ENCODE data around the gene RTP5.
"Not testable (repeated sequence)": the region's sequence is repeated elsewhere in the genome, so short reads cannot be mapped to it uniquely, and the experiment has no call there.

The RTP5 gene

GRCh38 chr2:241902357-241902991, 32.9 kb downstream of the RTP5 start:
- DNase-seq (ENCODE audit: low spot score), result no peak

DNA sequence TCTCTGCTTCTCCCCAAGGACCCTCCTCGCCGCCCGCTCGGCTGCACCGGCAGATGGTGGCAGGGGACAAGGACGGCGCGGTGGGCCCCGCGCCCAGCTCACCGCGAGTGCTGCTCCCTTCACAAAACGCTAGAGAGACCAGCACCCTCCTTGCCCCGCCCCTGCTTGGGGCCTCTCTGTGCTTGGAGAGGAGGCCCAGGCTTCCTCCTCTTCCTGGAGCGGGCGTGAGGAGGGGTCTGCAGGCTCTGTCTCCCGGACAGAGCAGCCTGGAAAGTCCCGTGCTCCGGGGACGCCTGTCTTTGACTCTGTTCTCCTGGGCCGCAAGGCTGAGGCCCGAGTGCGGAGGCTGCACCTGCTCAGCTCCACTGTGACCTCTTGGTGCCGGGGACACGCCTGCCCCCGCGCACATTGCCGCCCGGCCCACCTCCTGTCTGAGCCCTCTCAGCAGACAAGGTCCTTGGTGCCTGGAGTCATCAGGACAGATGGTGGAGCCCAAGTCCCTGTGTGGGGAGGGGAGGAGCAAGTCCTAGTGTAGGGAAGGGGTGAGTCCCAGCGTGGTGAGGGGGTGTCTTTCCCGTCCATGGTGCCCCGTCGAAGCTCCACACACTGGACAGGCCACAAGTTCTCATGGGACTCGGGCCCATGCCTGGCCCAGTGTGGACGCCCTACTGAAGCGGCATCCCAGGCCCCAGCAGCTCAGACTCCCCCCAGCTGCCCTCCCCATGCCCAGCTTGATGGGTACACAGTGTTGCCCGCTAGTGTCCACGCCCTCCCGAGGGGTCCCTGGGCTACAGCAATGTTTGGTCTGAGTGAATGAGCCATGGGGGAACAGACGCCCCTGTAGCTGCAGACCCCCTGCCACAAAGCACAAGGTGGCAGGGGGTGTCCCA, 33.8 kb downstream of the RTP5 start:
- DNase-seq (ENCODE audit: low spot score), result no peak

- no peak for DNase-seq (ENCODE audit: low spot score)
Observed at GRCh38 chr2:241904011-241904718, 34.6 kb downstream of the RTP5 start.

DNA sequence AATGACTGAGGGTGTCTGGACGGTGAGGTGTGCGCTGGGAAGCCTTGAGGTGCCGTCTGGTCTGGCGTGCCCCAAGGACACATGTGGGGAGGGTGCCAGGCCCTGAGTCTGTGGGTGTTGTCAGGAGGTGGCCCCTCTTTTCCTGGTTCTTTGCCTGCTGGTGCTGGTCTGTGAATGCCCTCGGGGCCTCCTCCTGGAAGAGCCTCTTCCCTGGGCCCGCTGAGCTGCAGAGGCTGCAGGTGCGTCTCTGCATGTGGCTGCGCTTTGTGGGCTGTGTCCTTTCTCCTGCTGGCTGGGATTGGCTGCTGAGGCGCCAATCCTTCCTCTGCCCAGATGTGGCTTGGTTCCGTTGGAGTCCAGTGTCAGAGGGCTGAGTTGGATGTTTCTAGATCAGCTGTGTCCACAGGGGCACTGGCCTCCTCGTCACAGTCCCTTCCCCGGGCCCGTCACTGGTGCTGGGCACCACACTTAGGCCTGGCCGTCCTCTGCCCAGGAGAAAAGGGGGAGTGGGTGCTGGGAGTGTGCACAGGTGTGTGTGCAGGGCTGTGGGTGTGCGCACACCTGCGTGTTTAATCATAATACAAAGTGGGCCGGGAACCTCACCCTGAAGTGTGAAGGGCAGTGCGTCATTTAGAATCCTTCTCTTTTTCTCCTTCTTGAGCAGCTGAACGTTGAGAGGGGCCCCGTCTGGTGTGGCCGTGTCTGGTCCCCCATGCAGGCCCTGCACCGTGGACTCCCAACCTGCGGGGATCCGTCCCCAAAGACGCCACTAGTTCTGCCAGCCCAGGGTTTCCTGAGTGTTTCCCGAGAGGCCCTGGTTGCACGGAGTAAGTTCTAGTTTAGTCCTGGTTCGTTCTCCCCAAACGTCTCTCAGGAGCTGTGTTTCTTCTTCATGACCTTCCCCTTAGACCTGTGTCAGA, 35.5 kb downstream of the RTP5 start:
- no peak for DNase-seq (ENCODE audit: low spot score)

DNA sequence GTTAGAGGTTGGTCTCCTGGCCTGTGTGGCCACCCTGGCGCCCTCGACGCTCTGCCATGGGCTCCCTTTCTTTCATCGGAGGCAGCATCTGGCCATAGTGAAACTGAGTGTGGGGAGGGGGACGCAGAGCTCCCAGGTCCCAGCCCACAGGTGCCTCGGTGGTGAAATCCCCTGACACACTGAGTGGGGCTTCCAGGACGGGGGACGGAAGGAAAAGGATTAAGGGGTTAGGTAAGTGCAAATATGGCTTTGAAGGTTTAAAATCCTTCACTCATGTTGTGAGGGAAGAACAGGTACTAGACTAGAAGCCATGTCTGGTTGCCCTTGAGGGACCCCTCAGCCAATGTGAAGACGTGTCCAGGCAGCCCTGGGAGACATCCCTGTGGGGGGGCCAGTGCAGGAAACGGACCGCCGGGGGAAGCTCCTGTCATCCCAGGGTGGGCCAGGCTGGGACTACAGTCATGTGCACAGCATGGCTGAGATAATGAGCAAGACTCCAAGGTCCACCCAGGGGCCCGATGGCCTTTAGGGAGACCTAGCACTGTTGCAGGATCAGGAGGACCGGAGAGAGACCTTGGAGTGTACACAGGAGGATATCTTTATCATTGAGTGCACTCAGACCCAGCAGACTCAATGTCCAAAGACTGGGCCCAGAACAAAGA, 36.3 kb downstream of the RTP5 start:
- DNase-seq (ENCODE audit: low spot score), result no peak

DNA sequence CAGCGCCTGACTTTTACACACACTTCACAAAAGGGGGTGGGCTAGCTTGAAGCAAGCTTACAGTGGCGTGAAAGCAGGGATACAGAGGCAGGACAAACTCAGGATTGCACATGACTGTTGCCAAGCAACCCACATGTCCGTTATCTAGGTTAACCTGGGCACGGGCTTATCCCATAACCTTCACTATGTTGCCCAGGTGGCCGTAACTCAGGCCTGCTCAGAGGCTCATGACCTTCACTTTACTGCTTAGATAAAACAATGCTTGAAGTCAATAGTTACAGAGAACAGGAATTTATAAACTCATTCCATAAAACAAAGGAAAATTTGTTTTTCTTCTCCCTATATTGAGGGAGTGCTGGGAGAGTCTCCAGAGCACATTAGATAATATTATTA, 36.8 kb downstream of the RTP5 start:
- DNase-seq (ENCODE audit: low spot score), result not testable (repeated sequence)

GRCh38 chr2:241906826-241907570, 37.5 kb downstream of the RTP5 start:
- DNase-seq (ENCODE audit: low spot score), result no peak

DNA sequence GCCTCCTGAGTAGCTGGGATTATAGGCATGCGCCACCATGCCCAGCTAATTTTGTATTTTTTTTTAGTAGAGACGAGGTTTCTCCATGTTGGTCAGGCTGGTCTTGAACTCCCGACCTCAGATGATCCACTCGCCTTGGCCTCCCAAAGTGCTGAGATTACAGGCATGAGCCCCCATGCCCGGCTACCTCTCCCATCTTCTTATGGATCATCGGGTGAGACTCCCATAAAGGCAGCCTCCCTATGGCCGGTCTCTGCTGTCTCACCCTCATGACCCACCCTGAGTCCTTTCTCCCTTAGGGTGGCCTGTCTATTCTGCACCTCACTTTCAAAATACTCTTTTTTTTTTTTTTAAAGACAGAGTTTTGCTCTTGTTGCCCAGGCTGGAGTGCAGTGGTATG, 38.3 kb downstream of the RTP5 start:
- DNase-seq (ENCODE audit: low spot score), result not testable (repeated sequence)

DNA sequence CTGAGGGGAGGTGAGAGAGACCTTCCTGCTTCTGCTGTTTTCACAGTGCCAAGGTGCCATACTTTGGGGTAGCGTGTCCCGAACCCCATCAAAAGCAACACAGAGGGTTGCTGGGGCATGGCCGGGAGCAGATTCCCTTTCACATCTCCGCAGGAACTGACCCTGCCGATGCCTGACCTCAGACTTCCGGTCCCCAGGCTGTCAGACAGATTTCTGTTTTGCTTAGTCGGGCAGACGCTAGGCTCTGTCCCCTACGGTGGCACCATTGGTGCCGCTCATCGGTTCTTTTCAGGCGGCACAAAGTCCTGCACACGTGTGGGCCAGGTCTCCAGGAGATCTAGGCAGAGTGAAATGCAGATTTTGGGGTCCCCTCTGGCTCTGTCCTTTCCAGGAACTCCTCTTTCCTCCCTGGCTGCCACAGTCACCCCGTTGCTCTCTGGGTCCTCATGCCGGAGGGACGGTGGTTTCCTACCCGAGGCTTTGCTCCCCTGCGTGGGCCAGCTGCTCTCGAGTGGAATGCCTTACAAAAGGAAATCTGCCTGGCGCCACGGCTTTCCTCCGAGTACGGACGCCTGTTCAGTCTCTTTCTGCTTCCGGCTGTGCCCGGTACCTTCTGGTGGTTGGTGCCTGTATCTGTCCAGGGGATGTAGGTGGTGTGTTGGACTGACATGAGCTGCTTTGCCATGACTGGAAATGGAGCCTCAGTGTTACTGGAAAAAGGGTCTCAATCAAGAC, 39.3 kb downstream of the RTP5 start:
- no peak for DNase-seq (ENCODE audit: low spot score)

DNA sequence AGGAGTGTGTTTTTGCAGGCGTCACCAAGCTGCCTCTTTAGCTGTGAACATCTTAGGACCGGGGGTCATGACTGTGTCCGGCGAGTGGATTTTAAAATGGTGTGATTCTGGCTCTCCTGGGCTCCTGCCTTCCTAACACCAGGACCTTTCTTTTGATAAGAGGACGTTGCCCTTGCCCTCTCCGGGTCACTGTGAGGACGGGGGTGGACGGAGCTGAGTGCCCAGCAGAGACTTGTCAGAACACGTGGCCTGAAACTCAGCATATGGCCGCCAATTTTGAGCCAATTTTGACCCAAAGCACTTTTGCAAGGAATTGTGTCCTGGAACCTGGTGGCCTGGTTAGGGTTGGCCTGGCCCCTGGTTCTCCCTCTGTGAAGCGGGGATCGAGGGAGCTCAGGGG, 40.2 kb downstream of the RTP5 start:
- DNase-seq (ENCODE audit: low spot score), result no peak

- no peak for DNase-seq (ENCODE audit: low spot score)
Observed at GRCh38 chr2:241910604-241911520, 41.3 kb downstream of the RTP5 start.

DNA sequence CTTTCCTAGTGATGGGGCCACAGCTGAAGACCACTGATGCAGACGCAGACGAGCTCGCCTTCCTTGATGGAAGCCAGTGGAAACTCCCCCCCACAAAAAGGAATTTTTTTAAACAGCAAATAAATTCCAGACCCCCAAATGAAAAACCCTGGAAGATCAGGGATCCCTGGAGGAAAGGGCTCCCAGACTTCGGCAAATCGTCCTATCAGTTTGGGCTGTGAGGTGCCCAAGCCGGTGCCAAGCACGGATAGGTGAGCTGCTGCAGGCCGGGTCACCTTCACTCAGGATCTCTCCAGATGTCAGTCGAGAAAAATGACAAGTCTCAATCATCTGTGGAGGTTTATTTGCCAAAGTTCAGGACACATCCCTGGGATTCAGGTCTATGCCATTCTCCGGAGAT, 42.0 kb downstream of the RTP5 start:
- DNase-seq (ENCODE audit: low spot score), result no peak

- DNase-seq (ENCODE audit: low spot score), result no peak
Observed at GRCh38 chr2:241912021-241912555, 42.6 kb downstream of the RTP5 start.

DNA sequence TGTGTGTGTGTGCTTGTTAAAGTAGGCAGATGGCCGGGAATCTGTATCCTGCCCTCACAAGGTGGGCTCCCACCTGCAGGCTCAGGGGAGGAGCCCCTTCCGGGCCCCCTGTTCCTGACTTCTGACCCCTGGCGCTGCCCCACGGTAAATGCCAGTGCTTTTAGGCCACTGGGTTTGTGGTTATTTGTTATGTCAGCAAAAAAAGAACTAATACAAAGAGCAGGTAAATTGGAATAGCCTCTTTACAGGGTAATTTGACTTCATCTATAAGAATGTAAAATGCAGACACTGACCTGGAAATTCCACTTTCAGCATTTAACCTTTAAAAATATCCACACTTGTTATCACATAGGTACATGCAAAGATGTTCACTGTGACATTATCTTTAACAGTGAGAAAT, 44.2 kb downstream of the RTP5 start:
- no peak for DNase-seq (ENCODE audit: low spot score)

DNA sequence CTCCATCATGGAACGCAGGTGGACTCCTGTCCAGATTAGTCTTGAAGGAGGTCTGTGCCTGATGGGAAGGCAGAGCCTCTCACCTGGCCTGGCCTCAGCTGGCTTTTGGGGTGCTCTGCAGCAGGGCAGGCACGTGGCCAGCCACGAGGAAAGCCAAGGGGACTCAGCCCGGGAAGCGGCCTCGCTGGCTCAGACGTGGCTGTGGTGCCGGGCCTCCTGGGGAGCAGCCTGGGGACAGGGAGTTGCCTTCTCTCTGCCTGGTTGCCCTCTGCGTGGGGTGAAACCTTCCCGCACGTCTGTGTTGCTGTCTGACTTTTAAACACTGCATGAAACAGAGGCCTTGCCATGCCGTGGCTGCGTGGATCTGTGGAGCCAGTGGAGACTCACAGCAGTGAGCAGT, 45.0 kb downstream of the RTP5 start:
- no peak for DNase-seq (ENCODE audit: low spot score)

GRCh38 chr2:241921631-241922030, 52.1 kb downstream of the RTP5 start:
- not testable (repeated sequence) for DNase-seq (ENCODE audit: low spot score)

GRCh38 chr2:241922411-241922810, 52.9 kb downstream of the RTP5 start:
- no peak for DNase-seq (ENCODE audit: low spot score)

GRCh38 chr2:241922816-241923601, 53.5 kb downstream of the RTP5 start:
- DNase-seq (ENCODE audit: low spot score), result not testable (repeated sequence)

All from cerebellar cortex (tissue), 1 donor.